Ovary (tissue), 3 donors: ENCODE data around the gene CHN2.

Experiments
- CTCF ChIP-seq, 3 donors: fragments of 450-650 bp in 2 of 3; fragments of 200-600 bp in 1 of 3; IDR thresholded peaks; one replicate each; pipeline versions ENCODE4 v1.5.1 to v1.8.0; 2016 to 2022; ENCODE audit warnings: antibody characterized with exemption in 3 of 3, mild to moderate bottlenecking in 1 of 3
- POLR2A ChIP-seq: fragments of 450-650 bp; IDR thresholded peaks from one replicate; pipeline ENCODE4 v1.6.1; 2017; ENCODE audit warnings: antibody characterized with exemption, mild to moderate bottlenecking, moderate library complexity
- donor health status: DM: no; HTN: no; CAD: no.

- no peak for TF ChIP-seq POLR2A
- TF ChIP-seq CTCF (IDR thresholded peaks at IDR 0.05) = no peak
These were observed 317.3 kb downstream of the CHN2 start for GRCh38 chr7:29511851-29512250.
